DOHH2 (cell line): ENCODE measurements around the gene RPL18.

Source experiments
- H3F3A ChIP-seq: fragments of 200-600 bp; sonication (generic), shearing (Covaris generic); 2 replicates; pipeline ENCODE4 v1.6.0; 2016; ENCODE audit warnings: antibody characterized with exemption, mild to moderate bottlenecking; ENCODE audit not compliant: control insufficient read depth, insufficient read depth
- H3K27ac ChIP-seq: fragments of 200-600 bp; sonication (generic); 2 replicates; pipeline ENCODE4 v1.5.1; 2014; ENCODE audit warnings: low read depth, mild to moderate bottlenecking, low read length, moderate library complexity
- H3K27me3 ChIP-seq: fragments of 200-600 bp; sonication (generic); 2 replicates; pipeline ENCODE4 v1.6.1; 2014; ENCODE audit warnings: mild to moderate bottlenecking, low read length, mixed read lengths; ENCODE audit not compliant: control insufficient read depth
- H3K36me3 ChIP-seq: fragments of 200-600 bp; sonication (generic); 2 replicates; pipeline ENCODE4 v1.6.1; 2014; ENCODE audit warnings: mild to moderate bottlenecking, low read length, moderate library complexity, mixed read lengths; ENCODE audit not compliant: control insufficient read depth
- H3K4me1 ChIP-seq: fragments of 200-600 bp; sonication (generic); 2 replicates; pipeline ENCODE4 v1.6.1; 2014; ENCODE audit warnings: mild to moderate bottlenecking, low read length, mixed read lengths; ENCODE audit not compliant: control insufficient read depth
- H3K4me2 ChIP-seq: fragments of 200-600 bp; sonication (generic); 2 replicates; pipeline ENCODE4 v1.6.0; 2014; ENCODE audit warnings: mild to moderate bottlenecking, low read length, moderate library complexity
- H3K4me3 ChIP-seq: fragments of 200-600 bp; sonication (generic); 2 replicates; pipeline ENCODE4 v1.5.1; 2014; ENCODE audit warnings: mild to moderate bottlenecking, low read length, mixed read lengths
- H3K79me2 ChIP-seq: fragments of 200-600 bp; sonication (generic); 2 replicates; pipeline ENCODE4 v1.6.1; 2014; ENCODE audit warnings: mild to moderate bottlenecking, low read length, mixed read lengths; ENCODE audit not compliant: control insufficient read depth
- H3K9me2 ChIP-seq: fragments of 200-600 bp; sonication (generic); replicated peaks from 2 replicates; pipeline ENCODE4 v1.6.1; 2014; ENCODE audit warnings: mild to moderate bottlenecking, low read length, mixed read lengths; ENCODE audit not compliant: control insufficient read depth
- H3K9me3 ChIP-seq: fragments of 200-600 bp; sonication (generic); 2 replicates; pipeline ENCODE4 v1.6.1; 2014; ENCODE audit warnings: antibody characterized with exemption, low read length, mixed read lengths; ENCODE audit not compliant: control insufficient read depth, insufficient read depth
- H4K20me1 ChIP-seq: fragments of 200-600 bp; sonication (generic); 2 replicates; pipeline ENCODE4 v1.6.0; 2014; ENCODE audit warnings: low read depth, mild to moderate bottlenecking, antibody characterized with exemption, low read length, moderate library complexity; ENCODE audit not compliant: control insufficient read depth, insufficient read depth
- EZH2phosphoT487 ChIP-seq: fragments of 200-600 bp; sonication (generic); IDR thresholded peaks from 2 replicates; pipeline ENCODE4 v1.6.1; 2017; ENCODE audit warnings: borderline replicate concordance, mild to moderate bottlenecking, antibody characterized with exemption, low read length, moderate library complexity, mixed read lengths
- TF ChIP-seq, protein P1 (sequence below): fragments of 200-600 bp; sonication (generic); IDR thresholded peaks from one replicate; pipeline ENCODE4 v1.5.1; 2014; ENCODE audit warnings: antibody characterized with exemption, mild to moderate bottlenecking, low read depth, low read length; ENCODE audit not compliant: poor library complexity, severe bottlenecking

Gene RPL18

DNA sequence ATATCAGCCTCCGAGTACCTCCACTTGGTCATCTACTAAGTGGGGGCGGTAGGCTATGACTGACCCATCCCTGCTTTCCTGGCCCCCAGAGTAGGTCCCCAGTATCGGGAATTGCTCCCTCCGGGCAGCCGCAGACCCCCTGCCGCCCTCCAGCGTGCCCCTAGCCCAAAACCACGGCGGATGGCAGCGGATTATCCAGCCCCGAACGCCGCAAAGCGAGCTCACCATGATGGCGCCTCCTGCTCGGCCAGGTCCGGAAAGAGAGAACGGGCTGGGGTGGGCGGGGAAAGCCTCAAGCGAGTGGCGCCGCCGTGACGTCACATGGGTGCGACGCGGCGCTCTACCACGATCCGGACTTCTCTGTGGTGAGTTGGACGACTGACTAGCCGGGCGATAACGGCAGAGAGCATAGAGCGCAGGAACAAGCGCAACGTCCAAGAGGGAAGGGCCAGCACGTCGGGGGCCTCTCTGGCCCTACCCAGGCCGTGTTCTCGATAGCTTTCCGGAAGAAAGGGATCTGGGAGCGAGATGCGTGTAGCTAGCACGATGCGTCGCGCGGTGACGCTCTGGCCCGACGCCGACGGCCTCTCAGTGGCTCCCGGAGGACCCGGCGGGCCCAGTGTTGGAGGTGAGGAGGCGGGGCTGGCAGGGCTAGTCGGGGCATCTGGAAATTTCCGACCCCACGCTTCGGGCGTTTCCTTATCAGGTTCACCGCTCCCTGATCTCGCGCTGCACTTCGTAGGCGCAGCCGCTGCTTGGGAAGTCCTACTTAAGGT is at the start of gene RPL18, which contains the start of gene SPHK2:
Gene RPL18 (minus strand): TSS at position 263 of the 776 bp plus-strand sequence. CDS start 35 bp downstream, at position 228.
Gene SPHK2 (plus strand): TSS at position 591 of the 776 bp plus-strand sequence. CDS start 1,009 bp downstream, outside the sequence.
- Histone ChIP-seq H3K9me3 (no peaks in the 10 kb centered on the region), H3K4me1 (peaks cover 36% of the 10 kb centered on the region)
- TF ChIP-seq, protein P1, sequence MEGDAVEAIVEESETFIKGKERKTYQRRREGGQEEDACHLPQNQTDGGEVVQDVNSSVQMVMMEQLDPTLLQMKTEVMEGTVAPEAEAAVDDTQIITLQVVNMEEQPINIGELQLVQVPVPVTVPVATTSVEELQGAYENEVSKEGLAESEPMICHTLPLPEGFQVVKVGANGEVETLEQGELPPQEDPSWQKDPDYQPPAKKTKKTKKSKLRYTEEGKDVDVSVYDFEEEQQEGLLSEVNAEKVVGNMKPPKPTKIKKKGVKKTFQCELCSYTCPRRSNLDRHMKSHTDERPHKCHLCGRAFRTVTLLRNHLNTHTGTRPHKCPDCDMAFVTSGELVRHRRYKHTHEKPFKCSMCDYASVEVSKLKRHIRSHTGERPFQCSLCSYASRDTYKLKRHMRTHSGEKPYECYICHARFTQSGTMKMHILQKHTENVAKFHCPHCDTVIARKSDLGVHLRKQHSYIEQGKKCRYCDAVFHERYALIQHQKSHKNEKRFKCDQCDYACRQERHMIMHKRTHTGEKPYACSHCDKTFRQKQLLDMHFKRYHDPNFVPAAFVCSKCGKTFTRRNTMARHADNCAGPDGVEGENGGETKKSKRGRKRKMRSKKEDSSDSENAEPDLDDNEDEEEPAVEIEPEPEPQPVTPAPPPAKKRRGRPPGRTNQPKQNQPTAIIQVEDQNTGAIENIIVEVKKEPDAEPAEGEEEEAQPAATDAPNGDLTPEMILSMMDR = no peak
- TF ChIP-seq EZH2phosphoT487 = no peak

DNA sequence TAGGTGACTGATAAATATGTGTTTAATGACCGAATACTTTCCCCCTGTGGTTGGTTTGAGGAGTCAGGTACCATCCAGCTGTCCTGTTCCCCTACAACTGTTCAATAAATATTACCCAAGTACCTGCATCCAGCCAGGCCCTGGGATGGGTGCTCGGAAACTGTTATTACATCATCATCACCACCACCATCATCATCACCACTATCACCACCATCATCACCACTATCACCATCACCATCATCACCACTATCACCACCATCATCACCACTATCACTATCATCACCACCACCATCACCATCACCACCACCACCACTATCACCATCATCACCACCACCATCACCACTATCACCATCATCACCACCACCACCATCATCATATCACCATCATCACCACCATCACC is 49.8 kb upstream of the RPL18 start:
- TF ChIP-seq, protein P1 = no peak
- no peak for TF ChIP-seq EZH2phosphoT487
- Histone ChIP-seq H3K79me2 (no peaks in the 10 kb centered on the region), H3K9me3 (peaks cover 5% of the 10 kb centered on the region; the same call in 1 of the 2 replicates), H3K4me2 (no peak overlapping the region), H3F3A (no peaks in the 10 kb centered on the region), H3K36me3 (no peaks in the 10 kb centered on the region), H3K4me1 (no peaks in the 10 kb centered on the region), H3K9me2 (no peaks in the 10 kb centered on the region), H3K4me3 (no peak overlapping the region), H4K20me1 (no peaks in the 10 kb centered on the region), H3K27me3 (no peaks in the 10 kb centered on the region), H3K27ac (no peak overlapping the region)

More for the DNA sequence above, at the start of gene RPL18, which contains the start of gene SPHK2:
- Histone ChIP-seq H3K4me3 (peak within 1 kb of the TSS; percentile 95), H3K4me2 (peak within 1 kb of the TSS; percentile 68), H3K27me3 (no peaks in the 10 kb centered on the region), H3K36me3 (peaks cover 51% of the 10 kb centered on the region), H3K9me2 (no peaks in the 10 kb centered on the region), H3K27ac (peak within 1 kb of the TSS; percentile 72), H3F3A (peaks cover 36% of the 10 kb centered on the region), H4K20me1 (peaks cover 23% of the 10 kb centered on the region), H3K79me2 (peaks cover 54% of the 10 kb centered on the region)

DNA sequence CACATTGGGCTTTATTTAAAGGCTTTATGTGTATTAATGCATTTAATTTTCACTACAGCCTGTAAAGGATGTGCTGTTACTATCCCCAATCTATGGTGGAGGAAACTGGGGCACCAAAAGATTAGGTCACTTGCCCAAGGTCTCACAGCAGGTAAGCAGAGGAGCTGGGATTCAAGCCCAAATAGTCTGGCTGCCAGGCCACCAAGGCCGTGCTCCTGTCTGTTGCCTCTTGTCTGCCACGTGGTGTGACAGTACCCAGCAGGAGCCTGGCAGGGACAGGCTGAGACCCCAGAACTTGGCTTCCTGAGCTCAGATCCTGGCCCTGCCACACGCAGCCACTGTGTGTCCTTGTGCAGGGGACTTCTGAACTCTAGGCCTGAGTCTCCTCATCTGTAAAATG is 49.4 kb upstream of the RPL18 start:
- no peaks in the 10 kb centered on the region for H3K9me2 ChIP-seq
- H3K36me3 ChIP-seq = no peaks in the 10 kb centered on the region
- no peak for TF ChIP-seq EZH2phosphoT487
- TF ChIP-seq, protein P1 = no peak
- H3K4me3 ChIP-seq = no peak overlapping the region
- H4K20me1 ChIP-seq = no peaks in the 10 kb centered on the region
- no peaks in the 10 kb centered on the region for H3F3A ChIP-seq
- peaks cover 5% of the 10 kb centered on the region; the same call in 1 of the 2 replicates for H3K9me3 ChIP-seq
- H3K4me1 ChIP-seq = no peaks in the 10 kb centered on the region
- H3K4me2 ChIP-seq = no peak overlapping the region
- no peaks in the 10 kb centered on the region for H3K27me3 ChIP-seq
- no peaks in the 10 kb centered on the region for H3K79me2 ChIP-seq
- H3K27ac ChIP-seq = no peak overlapping the region
